T-helper 2 cell (primary cell): Measurements from ENCODE around the gene U2AF2.
A peak's percentile ranks its signal among the peaks of the same experiment; 100 is the strongest.

Experiments
- DNase-seq, 5 experiments: peaks; one replicate each; pipeline versions ENCODE4 v3.0.0 to v3.0.0-alpha.2; 2012 to 2022

Gene U2AF2

GRCh38 chr19:55621673-55622231 lies 33.1 kb upstream of the U2AF2 start:
- no peak for DNase-seq

DNA sequence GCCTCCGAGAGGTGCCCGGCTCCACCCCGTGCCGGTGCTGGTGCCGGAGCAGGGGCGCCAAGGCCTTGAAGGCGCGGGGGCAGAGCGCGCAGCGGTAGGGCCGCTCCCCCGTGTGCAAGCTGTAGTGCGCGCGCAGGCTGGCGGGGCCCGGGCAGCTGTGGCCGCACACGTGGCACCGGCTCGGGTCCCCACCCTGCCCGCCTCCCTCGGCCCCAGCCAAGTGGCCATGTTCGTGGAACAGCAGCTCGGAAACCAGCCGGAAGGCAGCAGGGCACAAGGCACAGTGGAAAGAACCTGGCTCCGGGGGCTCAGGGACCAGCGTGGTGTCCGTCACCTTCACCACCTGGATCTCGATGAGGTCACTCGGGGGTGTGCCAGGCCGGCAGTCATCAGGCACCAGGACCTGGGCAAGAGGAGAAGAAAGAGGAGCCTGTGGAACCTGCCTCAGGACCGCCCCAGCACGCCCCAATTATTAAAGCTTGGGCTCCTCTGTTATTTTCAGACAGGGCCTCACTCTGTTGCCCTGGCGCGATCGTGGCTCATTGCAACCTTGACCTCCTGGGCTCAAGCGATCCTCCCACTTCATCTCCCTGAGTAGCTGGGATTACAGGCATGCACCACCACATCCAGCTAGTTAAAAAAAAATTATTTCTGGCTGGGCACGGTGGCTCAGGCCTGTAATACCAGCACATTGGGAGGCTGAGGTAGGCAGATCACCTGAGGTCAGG lies 32.4 kb upstream of the U2AF2 start:
- DNase-seq = no peak

- DNase-seq = no peak
Measured at GRCh38 chr19:55623130-55623529, 31.7 kb upstream of the U2AF2 start.

- no peak for DNase-seq
Measured at GRCh38 chr19:55623561-55623960, 31.3 kb upstream of the U2AF2 start.

- peak; percentile 88 to 92 (median 90) for DNase-seq
Measured at GRCh38 chr19:55624109-55625003, 30.5 kb upstream of the U2AF2 start, which contains the start of gene ZNF784. Gene ZNF784 (minus strand): TSS chr19:55624566. CDS start chr19:55624561, 5 bp downstream.

- DNase-seq = no peak
Measured at GRCh38 chr19:55625004-55625326, 29.9 kb upstream of the U2AF2 start.

DNA sequence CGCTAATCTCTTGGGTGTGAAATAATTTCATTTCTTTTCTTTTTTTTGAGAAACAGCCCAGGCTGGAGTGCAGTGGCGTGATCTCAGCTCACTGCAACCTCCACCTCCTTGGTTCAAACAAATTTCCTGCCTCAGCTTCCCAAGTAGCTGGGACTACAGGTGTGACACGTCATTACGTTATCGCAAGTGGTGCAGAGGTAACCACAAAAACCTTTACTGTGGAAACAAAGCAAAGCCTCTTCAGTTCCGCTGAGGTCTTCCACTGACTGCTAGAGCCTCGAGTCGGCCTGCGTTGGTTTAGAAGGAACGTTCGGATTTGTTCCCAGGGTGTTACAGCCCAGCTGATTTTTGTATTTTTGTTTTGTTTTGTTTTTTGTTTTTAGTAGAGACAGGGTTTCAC lies 28.5 kb upstream of the U2AF2 start:
- peak in 3 of 5 experiments; percentile 59 to 94 (median 83) for DNase-seq

DNA sequence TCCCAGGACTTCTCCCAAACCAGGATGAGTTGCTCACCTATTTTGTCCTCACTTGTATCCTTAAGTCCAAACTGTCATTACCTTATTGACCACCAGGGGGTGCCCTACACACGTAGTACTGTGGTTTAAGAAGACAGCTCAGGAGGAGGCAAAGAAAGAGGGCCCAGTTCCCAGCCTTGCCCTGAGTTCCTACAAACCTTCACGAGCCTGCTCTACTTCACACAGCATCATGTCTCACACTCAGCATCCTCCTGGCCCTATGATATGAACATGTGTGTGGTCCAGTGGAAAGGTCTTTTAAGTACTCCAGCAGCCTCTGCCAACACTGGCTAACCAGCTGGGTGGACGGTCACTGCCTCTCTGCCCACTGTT lies 22.4 kb upstream of the U2AF2 start:
- DNase-seq = peak in 4 of 5 experiments; percentile 78 to 91 (median 78)

DNA sequence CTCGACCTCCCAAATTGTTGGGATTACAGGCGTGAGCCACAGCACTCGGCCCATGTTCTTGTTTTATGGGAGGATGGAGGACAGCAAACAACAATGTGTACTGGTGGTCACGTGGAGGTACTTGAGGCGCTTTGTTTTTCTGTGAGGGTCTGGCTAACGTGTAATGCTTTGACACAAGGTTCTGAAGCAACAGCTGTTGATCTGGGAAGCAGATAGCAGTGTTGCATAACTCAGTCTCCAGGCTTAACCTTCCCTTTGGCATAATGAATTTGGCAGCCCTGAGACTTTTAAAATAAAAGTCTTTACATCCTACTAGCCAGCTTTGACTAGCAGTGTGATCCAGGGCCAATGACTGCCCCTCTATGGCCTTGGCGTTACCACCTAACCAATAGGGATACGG lies 21.0 kb upstream of the U2AF2 start:
- DNase-seq = no peak

DNA sequence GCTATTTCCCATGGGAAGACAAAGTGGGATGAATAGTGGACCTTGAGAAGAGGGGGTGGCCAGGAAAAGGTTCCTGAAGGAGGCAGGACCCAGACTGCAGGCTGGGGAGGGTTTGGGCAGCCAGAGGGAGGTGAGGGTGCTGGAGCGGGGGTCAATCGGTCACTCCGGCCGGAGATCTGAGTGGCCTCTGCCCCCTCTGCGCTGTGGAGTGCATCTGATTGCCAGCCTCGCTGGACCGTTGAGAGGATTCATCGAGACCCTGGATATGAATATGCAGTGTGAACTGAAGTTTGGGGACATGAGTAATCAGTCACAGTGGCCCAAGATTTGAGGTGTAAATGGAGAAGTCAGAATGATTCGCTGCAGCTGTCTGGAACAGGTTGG lies 19.5 kb upstream of the U2AF2 start:
- DNase-seq = no peak

DNA sequence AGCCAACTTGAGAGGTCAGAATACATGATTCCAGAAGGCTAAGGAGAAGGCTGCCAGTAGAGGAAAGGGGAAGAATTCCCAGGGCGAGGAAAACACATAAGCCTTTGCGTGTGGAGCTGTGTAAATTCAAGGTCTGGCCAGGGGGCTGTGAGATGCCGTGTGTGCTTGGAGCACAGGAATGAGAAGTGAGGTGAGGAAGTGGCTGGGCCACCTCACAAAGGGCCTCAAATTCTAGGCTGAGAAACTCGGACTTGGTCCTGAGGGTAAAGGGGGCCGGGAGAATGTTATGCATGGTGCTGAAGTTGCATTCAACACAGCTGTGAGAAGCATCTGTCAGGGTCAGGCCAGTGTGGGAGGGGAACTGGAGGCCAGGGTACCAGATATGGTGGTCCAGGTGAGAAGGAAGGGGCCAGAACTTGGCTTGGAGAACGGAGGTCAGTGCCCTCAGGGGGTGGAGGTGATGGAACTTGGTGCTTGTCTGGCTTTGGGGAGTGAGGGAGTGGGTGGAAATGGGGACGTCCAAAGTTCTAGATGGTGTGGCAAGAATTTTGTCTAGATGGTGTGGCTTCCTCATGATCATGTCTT lies 18.9 kb upstream of the U2AF2 start:
- DNase-seq = no peak

DNA sequence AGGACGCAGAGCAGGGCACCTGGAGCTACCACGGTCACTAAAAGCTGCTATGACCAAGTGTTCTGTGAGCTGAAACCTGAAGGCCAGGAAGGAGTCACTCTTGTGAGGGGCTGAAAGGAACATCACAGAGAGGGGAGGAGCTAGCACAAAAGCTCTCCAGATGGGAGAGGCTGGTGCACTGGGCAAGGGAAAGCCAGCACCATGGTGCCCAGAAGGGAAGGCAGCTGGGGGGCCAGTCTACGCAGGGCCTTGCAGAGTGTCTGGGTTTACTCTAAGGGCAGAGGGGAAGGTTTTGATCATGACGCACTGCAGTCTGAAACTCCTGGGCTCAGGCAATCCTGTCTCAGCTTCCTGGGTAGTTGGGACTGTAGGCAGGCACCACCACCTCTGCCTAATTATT lies 18.1 kb upstream of the U2AF2 start:
- no peak for DNase-seq

- DNase-seq = no peak
Measured at GRCh38 chr19:55637534-55637933, 17.3 kb upstream of the U2AF2 start.

- peak in 4 of 5 experiments; percentile 43 to 83 (median 48) for DNase-seq
Measured at GRCh38 chr19:55638864-55639359, 15.9 kb upstream of the U2AF2 start.

GRCh38 chr19:55640043-55640576 lies 14.7 kb upstream of the U2AF2 start:
- peak; percentile 47 to 91 (median 64) for DNase-seq

- peak in 4 of 5 experiments; percentile 31 to 78 (median 40) for DNase-seq
Measured at GRCh38 chr19:55640577-55641425, 14.0 kb upstream of the U2AF2 start, which contains the start of gene ZNF580. Gene ZNF580 (plus strand): TSS chr19:55641002. CDS start chr19:55642509, 1,507 bp downstream.

DNA sequence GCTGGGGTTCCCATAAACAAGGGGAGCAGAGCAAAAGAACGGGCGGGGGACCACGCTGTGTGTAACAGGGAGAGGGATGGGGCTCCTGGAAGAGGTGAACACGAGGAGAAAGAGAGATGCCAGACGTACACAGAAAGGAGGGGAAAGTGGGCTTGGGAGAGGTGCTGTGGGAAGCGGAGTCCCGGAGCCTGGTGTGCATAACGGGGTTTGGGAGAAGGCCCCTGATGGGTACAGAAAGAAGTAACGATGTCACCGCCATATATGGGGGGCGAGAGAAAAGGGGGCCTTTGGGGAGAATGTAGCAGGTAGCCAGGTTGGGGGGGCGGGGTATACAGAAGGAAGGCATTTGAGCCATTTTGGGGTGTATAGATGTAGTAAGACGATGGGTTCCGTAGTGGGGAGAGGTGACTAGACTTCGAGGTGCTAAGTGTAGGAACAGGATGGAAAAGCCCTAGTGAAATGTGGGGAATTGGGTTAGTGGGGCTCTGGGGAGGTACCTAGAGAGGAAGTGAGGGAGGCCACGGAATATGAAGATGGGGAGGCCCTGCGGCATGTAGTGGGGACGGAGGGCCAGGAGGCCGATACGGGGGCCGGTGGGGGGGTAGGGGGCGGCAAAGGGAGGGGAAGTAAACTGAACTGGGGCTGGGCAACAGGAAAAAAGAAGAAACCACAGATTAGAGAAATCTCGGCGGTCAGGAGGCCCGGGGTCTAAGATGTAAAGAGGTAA lies 13.2 kb upstream of the U2AF2 start:
- DNase-seq = peak in 2 of 5 experiments; percentile 39 to 59

DNA sequence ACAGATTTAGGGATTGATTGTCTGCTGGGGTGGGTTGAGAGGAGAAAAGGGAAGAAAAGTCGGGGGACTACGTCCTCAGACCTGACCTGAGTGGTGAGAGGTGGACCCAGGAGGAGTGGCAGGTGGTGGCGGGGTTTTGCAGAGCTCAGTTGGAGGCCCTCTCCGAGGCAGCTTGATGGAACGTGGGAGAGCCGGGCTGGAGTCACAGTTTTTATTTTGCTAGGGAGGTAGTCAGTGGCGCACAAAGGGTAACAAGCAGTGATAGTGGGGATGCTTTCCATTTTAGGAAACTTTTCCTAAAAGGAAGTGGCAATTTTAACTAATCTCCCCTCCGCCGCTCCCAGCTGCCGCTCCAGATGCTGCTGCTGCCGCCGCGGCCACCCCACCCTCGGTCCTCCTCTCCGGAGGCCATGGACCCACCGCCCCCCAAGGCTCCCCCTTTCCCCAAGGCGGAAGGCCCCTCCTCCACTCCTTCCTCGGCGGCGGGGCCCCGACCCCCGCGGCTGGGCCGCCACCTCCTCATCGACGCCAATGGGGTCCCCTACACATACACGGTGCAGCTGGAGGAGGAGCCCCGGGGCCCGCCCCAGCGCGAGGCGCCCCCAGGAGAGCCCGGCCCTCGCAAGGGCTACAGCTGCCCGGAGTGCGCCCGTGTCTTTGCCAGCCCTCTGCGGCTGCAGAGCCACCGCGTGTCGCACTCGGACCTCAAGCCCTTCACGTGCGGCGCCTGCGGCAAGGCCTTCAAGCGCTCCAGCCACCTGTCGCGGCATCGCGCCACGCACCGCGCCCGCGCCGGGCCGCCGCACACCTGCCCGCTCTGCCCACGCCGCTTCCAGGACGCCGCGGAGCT lies 12.5 kb upstream of the U2AF2 start:
- DNase-seq = peak in 1 of 5 experiments; percentile 39

GRCh38 chr19:55643003-55643886 lies 11.6 kb upstream of the U2AF2 start, which contains the start of gene ZNF581:
Gene ZNF581 (plus strand): TSS chr19:55643649. CDS start chr19:55644572, 923 bp downstream.
- DNase-seq = peak; percentile 53 to 89 (median 70)
